HUDEP-2 (cell line): ENCODE measurements around the gene PPEF2.
A peak's percentile ranks its signal among the peaks of the same experiment; 100 is the strongest.

ENCODE experiments used
- DNase-seq, 76 experiments: peaks; one replicate each; lab custom pipeline; 2025; ENCODE audit not compliant: unreplicated experiment in 76 of 76; lab: John Stamatoyannopoulos, UW

The PPEF2 gene

DNA sequence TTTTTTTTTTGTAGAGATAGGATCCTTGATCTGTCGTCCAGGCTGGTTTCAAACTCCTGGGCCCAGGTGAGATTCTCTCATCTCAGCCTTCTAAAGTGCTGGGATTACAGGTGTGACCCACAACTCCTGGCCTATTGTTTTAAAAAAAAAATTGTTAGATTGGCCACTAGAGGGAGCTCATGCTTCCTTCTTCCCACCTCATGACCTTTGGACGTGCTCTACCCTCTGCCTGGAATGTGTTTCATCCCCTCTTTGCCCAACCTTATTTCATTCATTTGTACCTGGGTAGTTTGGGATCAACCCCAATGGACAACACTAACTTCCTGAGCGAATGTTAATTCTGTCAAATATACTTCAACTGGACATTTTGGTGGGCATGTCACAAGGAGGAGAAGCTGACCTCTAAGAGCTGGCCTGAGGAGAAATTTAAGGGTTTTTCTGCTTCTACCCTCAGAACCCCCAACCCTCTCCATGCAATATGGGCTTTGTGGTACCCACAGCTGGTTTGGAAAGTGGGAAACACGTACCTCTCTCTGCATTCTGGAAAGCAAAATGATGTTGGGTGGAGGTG is 6.4 kb downstream of the PPEF2 start:
- DNase-seq, result peak in 13 of 76 experiments; percentile 1 to 37 (median 15)

DNA sequence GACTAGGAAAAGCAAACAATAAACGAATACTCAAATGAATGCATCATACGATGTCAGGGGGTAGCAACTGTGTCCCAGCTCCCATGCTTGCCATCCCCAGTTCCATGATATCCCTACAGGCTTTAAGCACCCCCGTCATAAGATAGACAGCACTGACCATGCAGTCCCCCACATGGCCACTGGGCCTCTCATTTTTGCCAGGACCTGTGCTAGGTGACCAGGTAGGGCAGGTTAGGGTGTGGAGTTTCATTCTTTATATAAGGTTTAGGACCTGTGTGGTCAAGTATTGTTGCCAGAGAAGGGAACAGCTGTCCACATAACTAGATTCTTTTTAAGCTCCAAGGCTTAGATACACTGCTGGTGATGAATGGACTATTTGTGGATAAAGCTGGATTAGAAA is 9.7 kb downstream of the PPEF2 start:
- no peak for DNase-seq

DNA sequence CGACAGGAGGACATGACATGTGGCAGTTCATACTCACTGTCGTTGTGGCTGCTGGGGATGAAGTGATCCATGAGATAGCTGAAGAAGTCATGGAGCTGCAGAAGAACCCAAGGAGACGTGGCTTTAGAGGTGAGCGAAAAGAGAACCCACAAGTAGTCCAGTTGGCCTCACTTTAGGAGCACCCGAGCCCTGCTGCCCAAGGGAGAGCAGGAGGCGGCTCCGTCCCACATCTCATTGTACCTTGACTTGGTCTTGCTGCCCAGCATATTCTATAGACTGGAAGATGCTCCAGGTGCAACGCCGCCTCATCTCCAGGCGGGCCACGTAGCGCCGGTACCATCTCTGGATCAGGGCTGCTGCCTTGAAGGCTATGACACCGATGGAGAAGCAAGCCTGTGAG is 10.6 kb downstream of the PPEF2 start:
- no peak for DNase-seq

DNA sequence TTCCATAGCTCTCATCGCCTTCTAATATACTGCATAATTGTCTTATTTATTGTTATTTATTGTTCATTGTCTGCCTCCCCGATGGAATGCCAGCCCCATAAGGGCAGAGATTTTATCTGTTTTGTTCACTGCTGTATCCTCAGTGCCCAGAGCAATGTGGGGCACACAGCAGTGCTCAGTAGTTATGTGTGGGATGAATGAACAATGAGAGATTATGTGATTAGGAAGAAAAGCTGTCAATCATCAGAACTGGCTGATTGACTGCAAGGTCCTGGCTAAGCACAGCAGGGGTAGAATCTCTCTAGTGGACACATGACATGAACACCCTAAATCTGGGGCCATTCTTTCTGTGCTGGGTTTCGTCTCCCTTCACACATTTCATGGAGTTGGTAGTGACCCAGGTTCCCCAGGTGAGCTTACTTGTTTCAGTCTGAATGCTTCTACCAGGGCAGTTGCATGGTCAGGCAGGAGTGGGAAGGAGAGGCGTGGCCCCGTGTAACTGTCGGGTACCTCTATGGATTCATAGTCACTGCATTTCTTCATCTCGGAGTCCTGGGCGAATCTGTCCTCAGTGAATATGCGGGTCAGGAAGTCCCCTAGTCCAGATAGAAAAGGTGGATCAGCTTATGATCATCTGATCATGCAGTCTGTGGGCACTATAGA is 12.6 kb downstream of the PPEF2 start:
- no peak for DNase-seq

DNA sequence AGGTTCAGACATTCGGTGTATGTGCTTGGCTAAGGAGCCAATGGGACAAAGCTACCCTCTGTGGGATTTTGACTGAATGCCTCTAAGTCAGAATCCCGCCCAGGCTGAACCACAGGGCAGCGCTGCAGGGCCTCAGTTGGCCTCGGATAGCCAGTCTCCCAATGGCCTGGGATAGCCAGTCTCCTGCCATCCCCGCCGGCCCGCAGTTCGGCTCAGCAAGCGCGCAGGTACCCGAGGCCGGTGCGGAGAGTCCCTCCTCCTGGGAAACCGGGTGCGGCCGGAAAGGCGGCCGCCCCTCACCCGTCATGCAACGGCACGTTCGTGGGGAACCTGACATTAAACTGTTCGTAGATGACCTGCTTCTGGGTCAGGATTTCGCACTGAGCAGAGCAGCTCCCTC is 16.1 kb downstream of the PPEF2 start:
- no peak for DNase-seq

DNA sequence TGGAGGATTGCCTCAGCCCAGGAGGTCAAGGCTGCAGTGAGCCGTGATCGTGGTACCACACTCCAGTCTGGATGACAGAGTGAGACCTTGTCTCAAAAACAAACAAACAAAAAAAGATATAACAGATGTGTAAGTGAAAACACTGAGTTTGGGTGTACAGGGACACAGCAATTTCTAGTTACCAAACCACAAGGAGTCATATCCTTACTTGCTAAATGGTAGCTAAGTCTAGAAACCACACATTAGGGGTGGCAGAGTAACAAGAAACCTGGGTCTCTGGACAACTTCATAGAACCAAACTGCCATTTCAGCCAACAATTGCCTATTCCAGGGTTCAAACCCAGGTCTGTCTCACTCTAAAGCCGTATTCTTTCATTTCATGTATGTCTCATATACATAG is 20.8 kb downstream of the PPEF2 start:
- no peak for DNase-seq

DNA sequence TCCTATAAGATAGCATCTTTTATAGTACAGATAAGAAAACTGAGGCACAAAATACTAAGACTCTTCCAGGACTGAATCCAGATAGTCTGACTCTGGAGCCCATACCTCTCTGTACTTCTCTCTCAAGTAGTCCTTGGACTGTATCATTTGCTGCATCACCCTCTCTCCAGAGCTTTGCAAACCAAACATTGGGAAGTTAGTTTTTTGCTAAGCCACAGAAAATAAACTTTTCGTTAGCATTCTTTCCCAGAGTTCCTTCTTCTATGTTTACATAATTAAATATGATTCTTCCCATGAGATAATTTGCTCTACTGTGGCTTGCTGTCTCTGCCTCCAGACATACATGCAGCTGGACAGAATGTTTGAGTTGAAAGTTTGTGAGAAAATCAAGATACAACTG is 22.0 kb downstream of the PPEF2 start:
- DNase-seq, result no peak

DNA sequence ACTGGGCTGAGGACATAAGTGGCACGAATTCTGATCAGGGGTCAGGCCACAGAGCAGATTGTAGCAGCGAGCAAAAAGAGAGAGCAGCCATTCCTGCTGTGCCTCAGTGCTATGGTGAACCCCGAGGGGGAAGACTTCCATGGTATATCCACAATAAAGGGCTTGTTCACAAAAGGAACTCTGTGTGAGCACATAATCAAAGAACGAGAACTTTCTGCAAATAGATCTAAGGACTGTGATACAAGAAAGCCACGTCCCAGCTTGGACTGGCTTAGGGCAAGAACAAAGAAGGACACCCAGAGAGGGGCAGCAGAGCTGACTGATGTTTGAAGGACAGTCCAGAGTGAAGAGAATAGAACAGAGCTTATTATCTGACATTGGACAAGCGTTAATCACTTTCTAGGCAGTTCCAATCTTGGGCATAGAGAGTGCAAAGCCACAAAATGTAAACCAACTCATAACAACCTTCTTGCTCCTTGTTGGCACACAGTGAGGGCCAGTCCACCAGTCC is 24.0 kb downstream of the PPEF2 start:
- DNase-seq, result no peak

DNA sequence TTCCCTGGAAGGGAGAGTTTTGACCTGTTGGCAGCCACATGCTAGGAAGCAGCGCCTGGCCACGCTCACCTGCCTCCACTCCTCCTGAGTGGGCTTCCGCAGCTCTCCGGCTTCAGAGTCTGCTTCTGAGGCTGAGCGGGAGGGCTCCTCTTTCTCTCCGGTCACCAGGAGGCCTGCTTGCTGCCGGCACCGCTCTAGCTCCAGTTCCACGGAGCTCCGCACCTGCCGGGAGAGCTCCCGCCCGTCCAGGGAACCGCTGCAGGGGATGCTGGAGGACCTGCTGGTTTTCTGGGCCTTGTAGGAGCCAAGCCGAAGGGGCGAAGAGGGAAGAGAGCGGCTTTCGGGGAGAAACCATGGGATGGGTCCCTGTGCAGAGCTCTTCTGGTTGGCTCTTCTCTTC is 26.0 kb downstream of the PPEF2 start:
- DNase-seq, result no peak

DNA sequence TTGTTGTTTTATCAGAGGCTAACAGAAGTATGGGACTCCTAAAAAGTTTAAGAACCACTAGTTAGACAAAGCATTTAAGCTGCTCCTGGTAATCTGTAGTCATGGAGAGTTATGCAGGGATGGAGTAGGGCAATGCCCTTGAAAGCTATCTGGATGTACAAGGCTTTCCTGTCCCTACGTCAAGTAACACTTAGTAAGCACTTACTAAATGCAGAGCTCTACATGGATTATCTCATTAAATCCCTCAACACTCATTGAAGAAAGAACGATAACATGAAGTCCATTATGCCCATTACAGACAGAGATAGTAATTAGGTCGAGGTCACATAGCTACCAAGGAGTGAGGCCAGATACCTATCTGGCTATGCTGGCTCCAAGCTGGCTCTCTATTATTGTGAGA is 33.2 kb downstream of the PPEF2 start:
- no peak for DNase-seq

DNA sequence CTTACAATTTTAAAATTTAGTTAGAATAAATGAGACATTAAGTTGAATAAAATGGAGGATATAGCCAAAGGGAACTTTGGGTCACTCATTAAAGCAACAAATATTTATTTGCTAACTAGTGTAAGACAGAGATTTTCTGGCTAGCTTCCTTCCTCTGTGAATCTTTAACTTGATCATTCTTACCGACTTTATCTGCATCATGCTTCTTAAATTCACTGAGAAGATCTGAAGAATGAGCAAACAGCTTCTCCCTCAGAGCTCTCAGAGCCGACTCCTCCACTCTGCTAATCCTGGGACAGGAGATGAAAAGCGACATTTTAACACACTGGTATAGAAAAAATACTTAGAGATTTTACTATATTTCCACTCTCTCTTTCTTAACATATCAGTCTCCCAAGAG is 35.1 kb downstream of the PPEF2 start:
- no peak for DNase-seq

DNA sequence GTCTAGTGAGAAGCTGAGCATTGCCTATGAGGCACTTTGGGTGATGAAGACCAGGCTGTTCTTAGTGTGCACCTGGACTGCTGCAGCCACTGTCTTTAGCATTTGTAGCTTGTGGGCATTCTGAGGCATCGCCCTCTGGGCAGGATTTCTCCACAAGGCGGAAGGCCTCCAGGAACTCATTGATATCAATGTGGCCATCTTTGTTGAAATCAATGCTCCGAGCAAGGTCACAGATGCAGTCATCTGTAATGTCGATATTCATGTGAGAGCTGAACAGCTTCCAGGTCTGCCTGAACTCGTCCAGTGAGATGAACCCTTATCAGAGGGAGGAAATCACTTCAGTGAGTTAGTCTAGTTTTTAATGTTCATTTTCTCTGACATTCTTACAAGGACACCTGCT is 41.6 kb downstream of the PPEF2 start:
- DNase-seq, result no peak

DNA sequence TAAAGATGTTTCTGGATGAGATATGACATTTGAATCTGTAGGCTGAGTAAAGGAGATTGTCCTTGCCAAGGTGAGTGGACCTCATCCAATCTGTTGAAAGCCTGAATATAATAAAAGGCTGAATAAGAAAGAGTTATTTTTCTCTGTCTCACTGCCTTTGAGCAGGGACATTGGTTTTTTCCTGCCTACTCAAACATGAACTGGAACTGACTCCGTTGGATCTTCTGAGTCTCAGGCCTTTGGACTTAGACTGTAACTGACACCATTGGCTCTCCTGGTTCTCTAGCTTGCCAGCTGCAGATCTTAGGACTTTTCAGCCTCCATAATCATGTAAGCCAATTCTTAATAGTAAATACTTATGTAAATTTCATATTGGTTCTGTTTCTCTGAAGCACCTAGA is 43.5 kb downstream of the PPEF2 start:
- no peak for DNase-seq

DNA sequence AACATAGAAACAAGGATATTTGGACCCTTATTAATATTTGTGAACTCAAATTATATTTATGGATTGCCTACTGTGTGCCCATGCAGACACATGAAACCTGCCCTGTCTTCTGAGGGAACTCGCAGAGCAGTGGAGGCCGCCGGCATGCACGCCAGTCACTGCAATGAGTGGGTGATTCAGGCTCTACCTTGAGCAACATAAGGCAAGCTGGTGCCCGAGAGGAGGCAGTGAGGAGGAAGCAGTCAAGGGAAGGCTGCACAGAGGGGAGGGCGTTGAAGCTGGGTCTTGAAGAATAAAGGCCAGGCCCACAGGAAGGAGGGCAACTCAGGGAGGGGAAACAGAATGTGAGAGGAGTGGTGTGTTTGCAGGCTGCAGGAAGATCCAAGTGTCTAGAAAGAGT is 52.8 kb downstream of the PPEF2 start:
- DNase-seq, result no peak

DNA sequence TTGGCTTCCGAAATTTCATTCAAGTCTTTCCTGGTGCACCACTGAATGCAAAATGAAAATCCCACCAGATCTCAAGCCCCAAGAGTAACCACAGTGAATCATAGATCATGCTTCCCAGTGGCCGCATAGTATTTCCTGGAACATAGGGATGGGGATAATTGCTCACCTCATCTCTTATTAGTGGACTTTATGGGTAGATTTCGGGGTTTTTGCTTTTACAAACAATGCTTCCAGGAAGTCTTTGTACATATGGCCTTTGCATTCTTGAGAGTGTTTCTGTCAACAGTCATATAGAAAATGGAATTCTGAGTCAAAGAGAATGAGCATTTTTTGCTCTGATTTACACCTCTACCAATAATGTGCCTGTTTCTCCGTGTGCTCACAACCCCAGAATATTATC is 53.4 kb downstream of the PPEF2 start:
- no peak for DNase-seq

DNA sequence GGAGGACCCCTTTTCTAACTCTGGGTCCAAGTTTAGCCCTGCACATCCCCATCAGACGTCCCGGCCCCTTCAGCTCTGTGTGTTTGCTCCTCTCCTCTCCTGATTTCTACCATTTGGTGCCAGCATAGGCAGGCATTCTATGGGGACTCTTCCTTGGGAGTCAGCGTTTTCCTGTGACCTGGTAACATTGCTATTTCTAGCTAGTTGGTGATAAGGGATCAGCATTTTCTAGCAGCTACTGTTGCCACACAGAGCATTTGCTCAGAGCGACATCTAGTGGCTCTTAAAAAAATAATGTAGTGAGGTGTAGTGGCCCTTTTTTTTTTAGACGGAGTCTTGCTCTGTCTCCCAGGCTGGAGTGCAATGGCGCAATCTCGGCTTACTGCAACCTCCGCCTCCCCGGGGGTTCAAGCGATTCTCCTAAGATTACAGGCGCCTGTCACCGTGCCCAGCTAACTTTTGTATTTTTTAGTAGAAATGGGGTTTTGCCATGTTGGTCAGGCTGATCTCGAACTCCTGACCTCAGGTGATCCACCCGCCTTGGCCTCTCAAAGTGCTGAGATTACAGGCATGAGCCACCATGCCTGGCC is 54.0 kb downstream of the PPEF2 start:
- DNase-seq, result peak in 48 of 76 experiments; percentile 2 to 74 (median 34)

DNA sequence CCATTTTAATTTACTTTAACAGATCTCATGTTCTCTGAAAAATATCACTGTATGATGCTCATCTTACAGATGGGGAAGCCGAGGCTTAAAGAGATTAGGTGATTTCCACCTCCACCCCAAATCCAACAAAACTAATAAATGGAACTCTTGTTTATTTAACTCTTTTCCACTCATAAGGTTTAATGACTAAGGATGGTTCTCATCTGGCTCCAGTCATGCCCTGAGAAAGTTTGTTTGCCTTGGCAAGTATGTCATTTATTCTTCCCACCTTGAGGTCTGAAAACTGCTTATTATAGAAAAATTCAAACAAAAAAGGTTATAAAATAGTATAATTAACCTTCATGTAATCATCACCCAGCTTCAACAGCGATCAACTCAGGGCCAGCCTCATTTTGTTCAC is 56.3 kb downstream of the PPEF2 start:
- no peak for DNase-seq

DNA sequence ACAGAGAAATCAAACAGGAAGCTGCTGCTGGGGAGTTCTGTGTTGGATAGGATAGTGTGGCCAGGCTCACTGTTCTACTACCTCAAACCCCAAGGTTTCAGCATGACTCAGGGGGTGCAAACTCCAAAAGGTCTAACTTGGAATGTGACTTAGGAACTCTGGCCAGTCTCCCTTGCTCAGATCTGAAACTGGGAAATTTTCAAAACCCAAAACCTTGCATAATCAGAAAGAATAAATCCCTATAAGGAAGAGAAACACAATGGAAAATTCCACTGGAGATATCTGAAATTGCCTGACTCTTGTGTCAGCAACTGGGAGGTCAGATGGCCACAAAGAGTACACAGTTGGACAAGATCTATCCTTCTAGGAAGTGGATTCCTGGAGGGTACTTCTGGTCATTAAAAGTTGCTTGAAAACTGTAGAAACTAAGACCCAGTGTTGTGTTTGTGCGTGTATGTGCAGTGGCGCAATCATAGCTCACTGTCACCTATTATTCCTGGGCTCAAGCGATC is 58.0 kb downstream of the PPEF2 start:
- DNase-seq, result no peak

DNA sequence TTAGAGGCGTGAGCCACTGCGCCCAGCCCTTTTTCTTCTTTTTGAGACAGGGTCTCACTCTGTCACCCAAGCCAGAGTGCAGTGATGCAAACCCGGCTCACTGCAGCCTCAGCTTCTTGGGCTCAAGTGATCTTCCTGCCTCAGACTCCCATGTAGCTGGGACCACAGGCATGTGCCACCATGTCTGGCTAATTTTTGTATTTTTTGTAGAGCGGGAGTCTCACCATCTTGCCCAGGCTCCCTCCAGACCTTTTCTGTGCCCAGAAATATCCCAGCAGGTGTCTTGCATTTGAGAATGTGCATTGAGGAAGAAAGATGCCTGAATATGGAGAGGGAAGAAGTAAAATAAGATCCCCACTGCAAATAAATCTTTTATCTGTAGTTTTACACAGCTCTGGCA is 58.7 kb downstream of the PPEF2 start:
- no peak for DNase-seq

DNA sequence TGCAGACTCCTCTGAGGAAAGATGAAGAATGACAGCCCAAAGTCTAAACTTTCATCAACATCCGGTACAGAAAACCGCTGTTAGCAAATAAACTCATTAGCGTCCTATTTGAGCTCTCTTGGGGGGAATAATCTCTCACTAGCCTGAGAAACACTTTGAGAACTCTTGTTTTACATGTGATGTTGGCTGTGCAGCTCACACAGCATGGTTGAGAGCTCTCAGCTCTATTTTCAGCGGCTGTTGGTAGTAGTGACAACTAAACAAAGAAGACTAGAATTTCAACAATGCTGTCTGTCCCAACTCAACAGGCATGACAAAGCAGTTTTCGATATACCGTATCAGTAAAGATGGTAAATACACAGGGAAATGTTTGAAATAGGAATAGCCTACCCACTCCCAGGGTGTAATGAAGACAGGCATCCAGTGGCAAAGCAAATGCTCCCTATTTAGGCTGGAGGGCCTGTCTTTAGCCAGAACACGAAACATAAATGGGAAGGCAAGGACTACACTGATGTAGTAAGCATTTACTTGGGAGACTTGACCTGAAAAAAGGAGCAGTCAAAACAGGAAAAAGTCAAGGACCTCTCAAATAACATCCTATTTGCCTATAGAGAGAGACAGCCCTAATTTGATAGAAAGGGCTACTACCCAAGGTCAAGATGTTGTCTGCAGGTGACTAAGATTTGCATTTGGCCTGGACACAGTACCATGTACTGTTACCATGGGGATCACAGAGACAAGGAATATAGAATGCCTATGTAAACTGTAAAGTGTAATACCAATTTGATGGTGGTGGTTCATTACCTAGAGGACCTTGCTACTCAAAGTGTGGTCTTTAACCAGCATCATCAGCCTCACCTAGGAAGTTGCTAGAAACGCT is 60.4 kb downstream of the PPEF2 start:
- DNase-seq, result no peak

DNA sequence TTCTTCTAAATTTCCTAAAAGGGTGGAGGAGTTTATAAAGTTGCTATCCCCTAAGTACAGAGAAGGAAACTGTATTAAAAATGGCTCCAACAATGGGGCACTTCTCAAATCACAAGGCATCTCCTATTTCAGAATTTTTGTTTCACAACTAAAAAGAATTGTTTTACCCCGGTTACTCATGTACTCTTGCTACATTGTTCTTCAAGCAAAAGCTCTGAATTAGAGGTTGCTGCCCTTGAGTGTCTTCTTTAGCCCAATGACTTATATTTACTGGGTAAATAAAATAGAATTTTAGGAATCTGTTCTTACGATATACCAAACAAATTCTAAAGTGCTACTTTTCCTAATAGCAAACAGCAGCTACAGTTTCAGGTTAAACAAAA is 67.5 kb downstream of the PPEF2 start:
- DNase-seq, result no peak
